Panc1 (cell line): ENCODE results near the gene COL4A2. TPM values are rescaled to one million over a fixed set of nuclear protein-coding genes. Genes with fewer than 3 reads are reported as not detected.

Experiments
- ATAC-seq: fragments of 200-7000 bp; cut with Tn5 transposase; 2 replicates; pipeline ENCODE4 v1.9.1; 2020; ENCODE audit warnings: mild to moderate bottlenecking, moderate library complexity
- BruUV-seq: library from RNA; stranded (reverse); fragments of 400-500 nt; replicated peaks from 2 replicates; lab custom pipeline; 2021; lab: Mats Ljungman, UMichigan
- CTCF ChIA-PET: fragments of 300-600 bp; sonication (Branson Sonifier 250); formaldehyde crosslinking; loops from one replicate; lab custom pipeline; 2022; ENCODE audit warnings: antibody characterized with exemption; lab: Charles Lee
- POLR2A ChIA-PET: fragments of 300-600 bp; sonication (Branson Sonifier 250); formaldehyde crosslinking; loops from one replicate; lab custom pipeline; 2022; ENCODE audit warnings: antibody characterized with exemption; lab: Charles Lee
- DNase-seq: peaks from one replicate; pipeline ENCODE4 v3.0.0-alpha.2; 2010; ENCODE audit warnings: low read depth, low spot score
- H3K27ac ChIP-seq: 2 replicates; pipeline ENCODE4 v1.5.1; 2011; ENCODE audit warnings: mild to moderate bottlenecking, low read length, inconsistent platforms
- H3K27me3 ChIP-seq: fragments of 200-500 bp; sonication (Bioruptor generic); 2 replicates; pipeline ENCODE4 v1.6.0; 2014; ENCODE audit warnings: low read length, inconsistent platforms; ENCODE audit not compliant: control insufficient read depth, insufficient read depth
- H3K36me3 ChIP-seq: fragments of 200-500 bp; sonication (Bioruptor generic); 2 replicates; pipeline ENCODE4 v1.5.1; 2014; ENCODE audit warnings: inconsistent platforms, mild to moderate bottlenecking, low read length, moderate library complexity; ENCODE audit not compliant: control insufficient read depth, insufficient read depth
- H3K4me1 ChIP-seq: 2 replicates; pipeline ENCODE4 v1.5.1; 2011; ENCODE audit warnings: inconsistent platforms, mild to moderate bottlenecking, low read length, moderate library complexity; ENCODE audit not compliant: control insufficient read depth, insufficient read depth
- H3K4me3 ChIP-seq, 2 experiments: 2 replicates each; pipeline ENCODE4 v1.5.1; 2011 to 2012; ENCODE audit warnings: low read depth in 2 of 2, low read length in 2 of 2, mild to moderate bottlenecking in 2 of 2, inconsistent platforms in 1 of 2, moderate library complexity in 1 of 2
- H3K9me3 ChIP-seq: fragments of 200-500 bp; sonication (Bioruptor generic); 2 replicates; pipeline ENCODE4 v1.5.1; 2014; ENCODE audit warnings: low read depth, mild to moderate bottlenecking, inconsistent platforms, low read length, moderate library complexity; ENCODE audit not compliant: control insufficient read depth, insufficient read depth
- CTCF ChIP-seq: fragments of 450-650 bp; IDR thresholded peaks from 2 replicates; pipeline ENCODE4 v1.5.1; 2017; ENCODE audit warnings: mild to moderate bottlenecking
- POLR2AphosphoS5 ChIP-seq: IDR thresholded peaks from 2 replicates; pipeline ENCODE4 v1.6.1; 2012; ENCODE audit warnings: mild to moderate bottlenecking, low read depth, low read length, moderate library complexity
- SIN3A ChIP-seq: IDR thresholded peaks from 2 replicates; pipeline ENCODE4 v1.6.1; 2012; ENCODE audit warnings: low read depth, mild to moderate bottlenecking, low read length, moderate library complexity, borderline replicate concordance; ENCODE audit not compliant: insufficient read depth
- TCF7L2 ChIP-seq: IDR thresholded peaks from 2 replicates; pipeline ENCODE4 v1.6.1; 2011; ENCODE audit warnings: mild to moderate bottlenecking, low read depth, low read length, inconsistent platforms
- in situ Hi-C: cut with HindIII; loops from 2 replicates; pipeline ENCODE4 v1.10.0; 2016; ENCODE audit warnings: low sequenced_read_pairs, low pct_unique_long_range_greater_than_20kb
- intact Hi-C: fragments of 100-400 bp; cut with micrococcal nuclease; formaldehyde crosslinking; loops from one replicate; pipeline ENCODE4 v1.10.0; 2022; ENCODE audit not compliant: unreplicated experiment
- total RNA-seq: library from RNA; stranded (reverse); gene quantifications from one replicate; pipeline ENCODE4 v1.2.1, GENCODE V29; 2021; ENCODE audit not compliant: unreplicated experiment
- TF ChIP-seq, protein P1 (sequence below), 2 experiments: IDR thresholded peaks; 2 replicates each; pipeline ENCODE4 v1.6.1; 2011 to 2012; ENCODE audit warnings: low read depth in 2 of 2, control low read depth in 1 of 2, low read length in 1 of 2, mild to moderate bottlenecking in 1 of 2, moderate library complexity in 1 of 2; ENCODE audit not compliant: insufficient read depth in 1 of 2

COL4A2 gene
- total RNA-seq, 1 experiment from 2014 or later, result 3.0 TPM

DNA sequence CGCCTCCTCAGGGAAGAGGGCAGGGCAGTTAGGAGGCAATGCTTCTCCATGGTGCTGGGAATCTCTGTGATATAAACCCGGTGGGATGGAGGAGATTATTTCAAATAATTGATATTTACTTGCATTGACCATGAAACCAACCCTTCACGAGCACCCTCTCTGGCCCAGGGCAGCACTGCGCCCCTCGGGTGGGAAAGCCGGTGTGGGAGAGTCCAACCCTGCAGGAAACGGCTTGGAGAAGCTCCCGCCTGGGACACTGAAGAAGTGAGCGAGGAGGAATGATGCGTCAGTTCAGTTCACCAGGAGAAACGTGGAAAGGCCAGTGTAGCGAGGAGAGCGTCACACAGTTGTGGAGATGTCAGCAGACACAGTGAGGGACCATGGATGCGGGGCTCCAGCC lies 99.9 kb downstream of the COL4A2 start:
- no peaks in the 10 kb centered on the region for H3K4me1 ChIP-seq
- ChIA-PET CTCF (no interaction called here), POLR2A (no interaction called here)
- no peaks in the 10 kb centered on the region; the same call in 1 of the 2 replicates for H3K27me3 ChIP-seq
- DNase-seq, result no peak
- TF ChIP-seq, protein P1, sequence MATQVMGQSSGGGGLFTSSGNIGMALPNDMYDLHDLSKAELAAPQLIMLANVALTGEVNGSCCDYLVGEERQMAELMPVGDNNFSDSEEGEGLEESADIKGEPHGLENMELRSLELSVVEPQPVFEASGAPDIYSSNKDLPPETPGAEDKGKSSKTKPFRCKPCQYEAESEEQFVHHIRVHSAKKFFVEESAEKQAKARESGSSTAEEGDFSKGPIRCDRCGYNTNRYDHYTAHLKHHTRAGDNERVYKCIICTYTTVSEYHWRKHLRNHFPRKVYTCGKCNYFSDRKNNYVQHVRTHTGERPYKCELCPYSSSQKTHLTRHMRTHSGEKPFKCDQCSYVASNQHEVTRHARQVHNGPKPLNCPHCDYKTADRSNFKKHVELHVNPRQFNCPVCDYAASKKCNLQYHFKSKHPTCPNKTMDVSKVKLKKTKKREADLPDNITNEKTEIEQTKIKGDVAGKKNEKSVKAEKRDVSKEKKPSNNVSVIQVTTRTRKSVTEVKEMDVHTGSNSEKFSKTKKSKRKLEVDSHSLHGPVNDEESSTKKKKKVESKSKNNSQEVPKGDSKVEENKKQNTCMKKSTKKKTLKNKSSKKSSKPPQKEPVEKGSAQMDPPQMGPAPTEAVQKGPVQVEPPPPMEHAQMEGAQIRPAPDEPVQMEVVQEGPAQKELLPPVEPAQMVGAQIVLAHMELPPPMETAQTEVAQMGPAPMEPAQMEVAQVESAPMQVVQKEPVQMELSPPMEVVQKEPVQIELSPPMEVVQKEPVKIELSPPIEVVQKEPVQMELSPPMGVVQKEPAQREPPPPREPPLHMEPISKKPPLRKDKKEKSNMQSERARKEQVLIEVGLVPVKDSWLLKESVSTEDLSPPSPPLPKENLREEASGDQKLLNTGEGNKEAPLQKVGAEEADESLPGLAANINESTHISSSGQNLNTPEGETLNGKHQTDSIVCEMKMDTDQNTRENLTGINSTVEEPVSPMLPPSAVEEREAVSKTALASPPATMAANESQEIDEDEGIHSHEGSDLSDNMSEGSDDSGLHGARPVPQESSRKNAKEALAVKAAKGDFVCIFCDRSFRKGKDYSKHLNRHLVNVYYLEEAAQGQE (IDR thresholded peaks at IDR 0.05; ENCODE audit: insufficient read depth in 1 of 2, low read depth in 2 of 2, low read length in 1 of 2), result no peak
- no peak for TF ChIP-seq POLR2AphosphoS5
- no peak for TF ChIP-seq CTCF
- no peak for TF ChIP-seq SIN3A
- TF ChIP-seq TCF7L2, result no peak
- no peaks in the 10 kb centered on the region for H3K36me3 ChIP-seq
- no TSS peak for BruUV-seq
- ATAC-seq, result no peak
- in situ Hi-C loops, result no loop called here
- H3K4me3 ChIP-seq, result no peak overlapping the region
- intact Hi-C loops, result no loop called here
- H3K27ac ChIP-seq, result no peak overlapping the region
- no peaks in the 10 kb centered on the region for H3K9me3 ChIP-seq

- CTCF ChIA-PET, result no interaction called here
Measured at GRCh38 chr13:110407531-110407930, 100.4 kb downstream of the COL4A2 start.

More at GRCh38 chr13:110407531-110407930, 100.4 kb downstream of the COL4A2 start:
- in situ Hi-C loops, result no loop called here
- Histone ChIP-seq H3K9me3 (no peaks in the 10 kb centered on the region), H3K36me3 (no peaks in the 10 kb centered on the region), H3K4me1 (no peaks in the 10 kb centered on the region), H3K4me3 (no peak overlapping the region), H3K27me3 (no peaks in the 10 kb centered on the region; the same call in 1 of the 2 replicates), H3K27ac (no peak overlapping the region)
- DNase-seq (no peak), ATAC-seq (no peak)
- intact Hi-C loops, result no loop called here
- POLR2A ChIA-PET, result no interaction called here
- BruUV-seq, result no TSS peak
- TF ChIP-seq SIN3A (no peak), CTCF (no peak), TCF7L2 (no peak), POLR2AphosphoS5 (no peak)
- TF ChIP-seq, protein P1 (IDR thresholded peaks at IDR 0.05; ENCODE audit: insufficient read depth in 1 of 2, low read depth in 2 of 2, low read length in 1 of 2), result no peak
